ENCODE results near the gene KDM1A.

Gene KDM1A

GRCh38 chr1:23129846-23130245, 110.6 kb downstream of the KDM1A start:
- H3K4me3 ChIP-seq (ENCODE audit: low read depth, low read length): no peak overlapping the region

DNA sequence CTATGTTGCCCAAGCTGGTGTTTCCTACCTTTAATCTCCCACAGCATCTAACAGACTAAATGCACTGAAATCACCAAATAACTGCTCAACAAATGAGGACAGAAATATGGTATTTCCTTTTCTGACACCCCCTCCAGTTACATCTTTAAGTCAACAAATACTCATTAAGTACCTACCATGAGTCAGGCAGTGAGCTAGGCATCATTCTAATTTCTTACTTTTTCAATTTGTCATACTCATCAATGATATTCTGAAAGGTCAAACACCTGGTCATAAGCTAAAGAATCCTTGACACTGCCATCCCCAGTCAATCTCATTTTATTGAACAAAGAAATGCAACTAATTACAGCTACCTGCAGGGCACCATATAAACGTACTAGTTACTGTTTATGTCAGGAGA, 112.8 kb downstream of the KDM1A start:
- no peak overlapping the region for H3K4me3 ChIP-seq (ENCODE audit: low read depth, low read length)
